H9 (cell line): ENCODE data around the gene SCAF1. TPM values are rescaled to one million over a fixed set of nuclear protein-coding genes. Genes with fewer than 3 reads are reported as not detected.

Experiments used
- DNase-seq: peaks from one replicate; pipeline ENCODE4 v3.0.0-alpha.2; 2017
- H2AFZ ChIP-seq: one replicate; pipeline ENCODE4 v1.6.1; 2013; ENCODE audit warnings: mild to moderate bottlenecking, low read length, control low read depth, moderate library complexity
- H2AK5ac ChIP-seq: 2 replicates; pipeline ENCODE4 v1.6.1; 2013; ENCODE audit warnings: low read length, control low read depth, mixed read lengths; ENCODE audit not compliant: insufficient read length
- H2BK120ac ChIP-seq: one replicate; pipeline ENCODE4 v1.6.1; 2013; ENCODE audit warnings: low read depth, mild to moderate bottlenecking, low read length, control low read depth, inconsistent platforms; ENCODE audit not compliant: poor library complexity, severe bottlenecking
- H2BK12ac ChIP-seq: 2 replicates; pipeline ENCODE4 v1.6.1; 2013; ENCODE audit warnings: low read length, control low read depth, mixed read lengths, low read depth; ENCODE audit not compliant: insufficient read length
- H2BK15ac ChIP-seq: 2 replicates; pipeline ENCODE4 v1.6.1; 2013; ENCODE audit warnings: low read depth, low read length, control low read depth
- H2BK20ac ChIP-seq: one replicate; pipeline ENCODE4 v1.6.1; 2013; ENCODE audit warnings: low read depth, mild to moderate bottlenecking, low read length, control low read depth, inconsistent platforms; ENCODE audit not compliant: poor library complexity, severe bottlenecking
- H2BK5ac ChIP-seq: 2 replicates; pipeline ENCODE4 v1.6.1; 2013; ENCODE audit warnings: low read length, control low read depth, mixed read lengths; ENCODE audit not compliant: insufficient read length
- H3K14ac ChIP-seq: 2 replicates; pipeline ENCODE4 v1.6.1; 2013; ENCODE audit warnings: low read length, control low read depth; ENCODE audit not compliant: insufficient read depth
- H3K18ac ChIP-seq: 2 replicates; pipeline ENCODE4 v1.6.1; 2013; ENCODE audit warnings: low read depth, mild to moderate bottlenecking, mixed read lengths, low read length, control low read depth; ENCODE audit not compliant: insufficient read length
- H3K23ac ChIP-seq: 2 replicates; pipeline ENCODE4 v1.6.1; 2013; ENCODE audit warnings: low read length, control low read depth, mixed read lengths, low read depth; ENCODE audit not compliant: insufficient read length
- H3K23me2 ChIP-seq: 2 replicates; pipeline ENCODE4 v1.6.1; 2013; ENCODE audit warnings: low read depth, mild to moderate bottlenecking, mixed read lengths, low read length, control low read depth; ENCODE audit not compliant: insufficient read length, poor library complexity, severe bottlenecking
- H3K27ac ChIP-seq: 2 replicates; pipeline ENCODE4 v1.5.1; 2013; ENCODE audit warnings: low read length, control low read depth, mixed read lengths, low read depth; ENCODE audit not compliant: insufficient read length
- H3K27me3 ChIP-seq: 2 replicates; pipeline ENCODE4 v1.6.1; 2013; ENCODE audit warnings: low read length, control low read depth, inconsistent platforms; ENCODE audit not compliant: insufficient read depth
- H3K4ac ChIP-seq: 2 replicates; pipeline ENCODE4 v1.6.1; 2013; ENCODE audit warnings: low read depth, mild to moderate bottlenecking, control low read depth, inconsistent platforms, low read length, moderate library complexity
- H3K4me1 ChIP-seq: 2 replicates; pipeline ENCODE4 v1.6.1; 2013; ENCODE audit warnings: low read length, control low read depth, inconsistent platforms; ENCODE audit not compliant: insufficient read depth
- H3K4me2 ChIP-seq: 2 replicates; pipeline ENCODE4 v1.6.1; 2013; ENCODE audit warnings: low read length, control low read depth, mixed read lengths; ENCODE audit not compliant: insufficient read length, insufficient read depth
- H3K56ac ChIP-seq: 2 replicates; pipeline ENCODE4 v1.6.1; 2013; ENCODE audit warnings: low read depth, mild to moderate bottlenecking, mixed read lengths, low read length, control low read depth; ENCODE audit not compliant: insufficient read length
- H3K79me1 ChIP-seq: 2 replicates; pipeline ENCODE4 v1.6.1; 2013; ENCODE audit warnings: low read depth, mild to moderate bottlenecking, moderate library complexity, low read length, control low read depth, inconsistent platforms; ENCODE audit not compliant: insufficient read depth, poor library complexity, severe bottlenecking
- H3K79me2 ChIP-seq: 2 replicates; pipeline ENCODE4 v1.6.1; 2013; ENCODE audit warnings: low read length, control low read depth, inconsistent platforms; ENCODE audit not compliant: insufficient read depth
- H3K9ac ChIP-seq: 2 replicates; pipeline ENCODE4 v1.6.1; 2013; ENCODE audit warnings: low read length, control low read depth, mixed read lengths; ENCODE audit not compliant: insufficient read length; ENCODE audit errors: extremely low read depth
- H3K9me3 ChIP-seq: one replicate; pipeline ENCODE4 v1.6.1; 2013; ENCODE audit warnings: low read depth, low read length, inconsistent platforms; ENCODE audit not compliant: control insufficient read depth
- H3T11ph ChIP-seq: one replicate; pipeline ENCODE4 v1.6.1; 2013; ENCODE audit warnings: mild to moderate bottlenecking, low read length, control low read depth, inconsistent platforms
- H4K20me1 ChIP-seq: one replicate; pipeline ENCODE4 v1.6.1; 2013; ENCODE audit not compliant: control insufficient read depth, insufficient read length, insufficient read depth
- H4K5ac ChIP-seq: 2 replicates; pipeline ENCODE4 v1.6.1; 2013; ENCODE audit warnings: low read depth, mild to moderate bottlenecking, mixed read lengths, low read length, control low read depth; ENCODE audit not compliant: insufficient read length
- H4K8ac ChIP-seq: replicated peaks from 2 replicates; pipeline ENCODE4 v1.6.1; 2013; ENCODE audit warnings: low read length, control low read depth, mixed read lengths, low read depth; ENCODE audit not compliant: insufficient read length
- H4K91ac ChIP-seq: 2 replicates; pipeline ENCODE4 v1.6.1; 2013; ENCODE audit warnings: low read depth, mild to moderate bottlenecking, moderate library complexity, mixed read lengths, low read length, control low read depth; ENCODE audit not compliant: insufficient read length
- H3K27ac Mint-ChIP-seq, 3 experiments: 2 replicates in 2 of 3; 3 replicates in 1 of 3; pipeline ENCODE4 v1.8.0; 2020 to 2021; ENCODE audit warnings: mixed read lengths in 3 of 3, mild to moderate bottlenecking in 1 of 3, moderate library complexity in 1 of 3
- H3K27me3 Mint-ChIP-seq: 2 replicates; pipeline ENCODE4 v1.8.0; 2021; ENCODE audit warnings: low read depth, mild to moderate bottlenecking, moderate library complexity, mixed read lengths
- H3K36me3 Mint-ChIP-seq, 3 experiments: 2 replicates in 2 of 3; 3 replicates in 1 of 3; pipeline ENCODE4 v1.8.0; 2020 to 2021; ENCODE audit warnings: low read depth in 3 of 3, mixed read lengths in 3 of 3; ENCODE audit not compliant: insufficient read depth in 1 of 3
- H3K4me1 Mint-ChIP-seq, 2 experiments: 2 replicates each; pipeline ENCODE4 v1.8.0; 2020; ENCODE audit warnings: mixed read lengths in 2 of 2
- H3K4me3 Mint-ChIP-seq, 2 experiments: 2 replicates in 1 of 2; 3 replicates in 1 of 2; pipeline ENCODE4 v1.8.0; 2020 to 2021; ENCODE audit warnings: mild to moderate bottlenecking in 2 of 2, mixed read lengths in 2 of 2, moderate library complexity in 1 of 2
- H3K9me3 Mint-ChIP-seq, 2 experiments: 2 replicates in 1 of 2; 3 replicates in 1 of 2; pipeline ENCODE4 v1.8.0; 2020; ENCODE audit warnings: mild to moderate bottlenecking in 2 of 2, mixed read lengths in 2 of 2, moderate library complexity in 1 of 2
- CTCF ChIP-seq: fragments of 200-600 bp; sonication (generic); conservative IDR thresholded peaks from 3 replicates; pipeline ENCODE4 v1.8.0; 2021; ENCODE audit warnings: antibody characterized with exemption, mild to moderate bottlenecking
- WGBS: extraction: QIAGEN DNeasy Blood & Tissue Kit; methylation state at CpG from one replicate; pipeline ENCODE4 v1.1.7; 2013; ENCODE audit warnings: missing lambda C conversion rate, low lambda C conversion rate, mixed read lengths; ENCODE audit not compliant: insufficient read length; ENCODE audit errors: extremely low coverage; 5-methylcytosine and 5-hydroxymethylcytosine counted together
- total RNA-seq: library from RNA; stranded (reverse); gene quantifications from 2 replicates; pipeline ENCODE4 v1.2.1, GENCODE V29; 2021

SCAF1 gene
- total RNA-seq, 1 experiment from 2014 or later = 85.3 TPM

DNA sequence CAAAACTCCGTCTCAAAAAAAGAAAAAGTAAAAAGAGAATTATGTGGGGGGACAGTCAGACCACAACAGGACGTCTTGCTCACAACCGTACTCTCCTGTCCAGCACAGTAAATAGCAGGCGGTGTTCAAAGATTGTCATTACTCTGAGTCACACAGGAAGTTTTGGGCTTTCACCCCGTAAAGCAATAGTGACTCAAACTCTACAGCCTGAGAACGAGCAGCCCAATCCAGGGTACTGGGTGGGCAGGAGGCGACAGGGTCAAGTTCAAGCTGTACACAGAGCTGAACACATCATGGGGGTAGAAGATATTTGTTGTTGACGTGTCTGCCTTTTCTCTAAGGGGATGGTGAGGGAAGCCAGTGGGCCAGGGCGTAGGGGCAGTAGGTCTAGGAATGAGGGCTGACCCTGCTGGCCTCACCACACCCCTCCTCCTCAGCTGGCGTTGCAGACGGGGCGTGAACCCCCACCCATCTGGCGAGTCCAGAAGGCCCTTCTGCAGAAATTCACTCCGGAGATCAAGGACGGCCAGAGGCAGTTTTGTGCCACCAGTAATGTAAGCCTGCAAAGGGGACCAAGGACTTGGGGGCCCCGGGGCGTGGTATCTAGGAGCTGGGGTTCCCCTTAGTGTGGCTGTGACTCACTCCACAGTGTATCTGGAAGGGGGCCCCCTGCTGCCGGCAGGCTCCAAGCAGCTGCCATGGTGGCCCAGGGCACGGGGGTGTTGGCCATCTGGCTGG, 27.7 kb upstream of the SCAF1 start:
- no peak for DNase-seq
- no peak overlapping the region for H3K27ac ChIP-seq
- peak overlapping the region in 2 of 3 experiments; percentile 11 to 58; a peak in 4 of 7 replicates for H3K27ac Mint-ChIP-seq

More for the DNA sequence above, 27.7 kb upstream of the SCAF1 start:
- TF ChIP-seq CTCF = no peak
- no peak overlapping the region for H2AFZ ChIP-seq
- H2AK5ac ChIP-seq = no peak overlapping the region
- no peaks in the 10 kb centered on the region for H3K27me3 ChIP-seq
- no peak overlapping the region for H3K14ac ChIP-seq
- H2BK120ac ChIP-seq = no peak overlapping the region
- Mint-ChIP-seq H3K36me3 (peaks cover 50 to 80% (median 72%) of the 10 kb centered on the region in 3 experiments; a peak in 6 of 7 replicates), H3K4me3 (no peak overlapping the region), H3K9me3 (no peaks in the 10 kb centered on the region), H3K4me1 (peaks cover 0 to 2% of the 10 kb centered on the region in 2 experiments; a peak in 1 of 4 replicates), H3K27me3 (no peaks in the 10 kb centered on the region; the same call in 1 of the 2 replicates)
- WGBS = no CpG with 5 or more reads among the region's 19 CpGs
- H2BK12ac ChIP-seq = no peak overlapping the region
- no peak overlapping the region for H3K9ac ChIP-seq
- no peak overlapping the region for H3K23ac ChIP-seq
- peaks cover 2% of the 10 kb centered on the region for H3K23me2 ChIP-seq
- no peak overlapping the region for H4K91ac ChIP-seq
- no peak overlapping the region for H2BK20ac ChIP-seq
- H2BK15ac ChIP-seq = no peak overlapping the region
- no peak overlapping the region for H2BK5ac ChIP-seq
- H3T11ph ChIP-seq = no peak overlapping the region
- H3K18ac ChIP-seq = no peak overlapping the region
- H3K9me3 ChIP-seq = no peaks in the 10 kb centered on the region
- H4K8ac ChIP-seq = no peak overlapping the region
- H3K79me2 ChIP-seq = peaks cover 5% of the 10 kb centered on the region; the same call in 1 of the 2 replicates
- no peak overlapping the region for H3K56ac ChIP-seq
- H4K20me1 ChIP-seq = no peaks in the 10 kb centered on the region
- H3K4me2 ChIP-seq = no peak overlapping the region
- H3K4me1 ChIP-seq = no peaks in the 10 kb centered on the region
- H4K5ac ChIP-seq = no peak overlapping the region
- H3K79me1 ChIP-seq = peaks cover 4% of the 10 kb centered on the region
- no peak overlapping the region for H3K4ac ChIP-seq
